ENCODE measurements around the gene CEMIP.

GRCh38 chr15:80773792-80774352, 5.3 kb upstream of the CEMIP start:
- TF ChIP-seq CTCF (conservative IDR thresholded peaks at IDR 0.05; ENCODE audit: low read length) (no peak), EZH2phosphoT487 (IDR thresholded peaks at IDR 0.05; ENCODE audit: borderline replicate concordance, low read depth, low read length) (no peak)

All from OCI-LY7 (cell line).